NK-92 treated with Interleukin-12 subunit alpha and Interleukin-12 subunit beta, amount 100 ng/mL, for 24 hours (cell line): ENCODE measurements around the gene SRC.

ENCODE experiments used
- DNase-seq: peaks from one replicate; lab custom pipeline; 2025; lab: John Stamatoyannopoulos, UW

SRC gene

GRCh38 chr20:37345339-37346235 is at the start of gene SRC:
Gene SRC (plus strand): TSS chr20:37346140. CDS start chr20:37384154, 38,014 bp downstream.
- no peak for DNase-seq

DNA sequence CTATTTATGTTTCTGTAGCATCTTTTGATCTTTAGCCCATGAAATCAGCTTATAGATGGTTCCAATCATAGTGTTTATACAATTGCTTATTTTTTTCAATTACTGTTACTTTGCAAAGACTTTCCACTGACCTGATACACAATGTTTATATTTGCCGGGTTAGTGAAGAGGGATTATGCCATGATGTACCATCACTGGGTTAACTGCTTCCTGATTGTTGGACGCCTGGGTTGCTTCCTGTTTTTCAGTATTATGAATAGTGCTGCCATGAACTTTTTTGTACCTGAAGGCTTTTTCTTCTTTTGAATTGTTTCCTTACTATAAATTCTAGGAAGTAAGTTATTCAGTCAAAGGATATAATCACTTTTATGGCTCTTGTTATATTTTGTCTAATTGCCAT is 49.6 kb upstream of the SRC start:
- no peak for DNase-seq

GRCh38 chr20:37297066-37297736 is 48.7 kb upstream of the SRC start:
- DNase-seq = no peak

DNA sequence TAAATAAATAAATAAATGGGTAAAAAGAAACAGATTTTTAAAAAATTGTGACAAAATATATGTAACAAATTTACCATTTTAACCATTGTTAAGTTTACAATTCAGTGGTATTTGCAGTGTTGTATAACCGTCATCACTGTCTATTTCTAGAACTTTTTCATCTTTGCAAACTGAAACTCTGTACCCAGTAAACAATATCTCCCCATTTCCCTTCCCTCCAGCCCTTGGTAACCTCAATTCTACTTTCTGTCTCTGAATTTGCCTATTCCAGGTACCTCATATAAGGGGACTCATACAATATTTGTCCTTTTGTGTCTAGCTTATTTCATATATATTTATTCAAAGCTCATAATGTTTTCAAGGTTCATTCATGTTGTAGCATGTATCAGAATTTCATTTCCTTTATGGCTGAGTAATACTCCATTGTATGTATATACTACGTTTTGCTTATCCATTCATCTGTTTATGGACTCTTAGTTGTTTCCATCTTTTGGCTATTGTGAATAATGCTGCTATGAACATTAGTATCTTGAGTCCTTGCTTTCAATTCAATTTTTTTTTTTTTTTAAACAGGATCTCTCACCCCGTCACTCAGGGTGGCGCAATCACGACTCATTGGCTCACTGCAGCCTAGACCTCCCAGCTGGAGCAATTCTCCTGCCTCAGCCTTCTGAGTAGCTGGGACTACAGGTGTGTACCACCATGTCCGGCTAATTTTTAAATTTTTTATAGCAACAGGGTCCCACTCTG is 47.6 kb upstream of the SRC start:
- peak; percentile 43 for DNase-seq

GRCh38 chr20:37299718-37300528 is 46.0 kb upstream of the SRC start:
- DNase-seq = no peak

DNA sequence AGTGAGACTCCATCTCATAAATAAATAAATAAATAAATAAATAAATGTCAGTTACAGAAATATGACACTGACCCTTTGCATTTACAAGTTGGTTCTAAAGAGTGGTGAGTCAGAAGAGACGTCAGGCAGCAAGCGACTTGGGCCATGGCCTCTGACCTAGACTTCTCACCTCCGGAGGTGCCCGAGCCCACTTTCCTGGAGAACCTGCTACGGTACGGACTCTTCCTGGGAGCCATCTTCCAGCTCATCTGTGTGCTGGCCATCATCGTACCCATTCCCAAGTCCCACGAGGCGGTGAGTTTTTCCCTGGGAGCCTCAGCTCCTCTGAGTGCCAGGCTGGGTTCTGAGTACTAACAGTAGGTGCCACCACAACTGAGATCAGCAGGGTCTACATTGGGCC is 44.8 kb upstream of the SRC start:
- DNase-seq = no peak

- DNase-seq = no peak
Observed at GRCh38 chr20:37301558-37301957, 44.4 kb upstream of the SRC start.

DNA sequence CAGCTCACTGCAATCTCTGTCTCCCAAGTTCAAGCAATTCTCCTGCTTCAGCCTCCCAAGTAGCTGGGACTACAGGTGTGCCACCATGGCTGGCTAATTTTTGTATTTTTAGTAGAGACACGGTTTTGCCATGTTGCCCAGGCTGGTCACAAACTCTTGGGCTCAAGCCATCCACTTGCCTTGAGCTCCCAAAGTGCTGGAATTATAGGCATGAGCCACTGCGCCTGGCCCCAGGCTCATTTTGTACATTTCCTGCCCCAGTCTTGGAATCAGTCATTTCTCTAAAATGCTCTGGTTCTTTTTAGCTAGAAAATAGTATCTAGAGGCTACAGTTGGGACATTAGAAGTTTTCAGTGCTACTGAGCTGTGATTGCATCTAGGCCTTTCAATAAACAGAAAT is 43.0 kb upstream of the SRC start:
- DNase-seq = no peak

DNA sequence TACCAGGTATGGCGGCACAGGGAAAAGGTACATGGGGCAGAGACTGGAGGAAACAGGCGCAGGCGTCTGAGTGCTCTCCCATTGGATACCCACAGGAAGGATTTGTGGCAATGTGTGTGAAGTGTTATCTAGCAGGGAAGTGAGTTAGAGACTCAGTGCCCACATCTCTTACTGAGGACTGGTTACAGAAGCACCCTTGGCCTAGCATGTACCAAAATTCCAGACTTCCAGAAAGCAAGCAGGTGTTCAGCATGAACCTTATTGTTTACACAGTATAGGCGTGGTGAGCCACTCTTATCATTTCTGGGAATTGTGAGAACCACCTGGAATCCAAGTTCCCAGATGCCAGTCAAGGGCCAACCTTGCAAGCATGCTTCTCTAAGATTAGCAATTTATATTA is 42.3 kb upstream of the SRC start:
- DNase-seq = no peak

GRCh38 chr20:37305079-37305478 is 40.9 kb upstream of the SRC start:
- no peak for DNase-seq

GRCh38 chr20:37305839-37306238 is 40.1 kb upstream of the SRC start:
- DNase-seq = no peak

DNA sequence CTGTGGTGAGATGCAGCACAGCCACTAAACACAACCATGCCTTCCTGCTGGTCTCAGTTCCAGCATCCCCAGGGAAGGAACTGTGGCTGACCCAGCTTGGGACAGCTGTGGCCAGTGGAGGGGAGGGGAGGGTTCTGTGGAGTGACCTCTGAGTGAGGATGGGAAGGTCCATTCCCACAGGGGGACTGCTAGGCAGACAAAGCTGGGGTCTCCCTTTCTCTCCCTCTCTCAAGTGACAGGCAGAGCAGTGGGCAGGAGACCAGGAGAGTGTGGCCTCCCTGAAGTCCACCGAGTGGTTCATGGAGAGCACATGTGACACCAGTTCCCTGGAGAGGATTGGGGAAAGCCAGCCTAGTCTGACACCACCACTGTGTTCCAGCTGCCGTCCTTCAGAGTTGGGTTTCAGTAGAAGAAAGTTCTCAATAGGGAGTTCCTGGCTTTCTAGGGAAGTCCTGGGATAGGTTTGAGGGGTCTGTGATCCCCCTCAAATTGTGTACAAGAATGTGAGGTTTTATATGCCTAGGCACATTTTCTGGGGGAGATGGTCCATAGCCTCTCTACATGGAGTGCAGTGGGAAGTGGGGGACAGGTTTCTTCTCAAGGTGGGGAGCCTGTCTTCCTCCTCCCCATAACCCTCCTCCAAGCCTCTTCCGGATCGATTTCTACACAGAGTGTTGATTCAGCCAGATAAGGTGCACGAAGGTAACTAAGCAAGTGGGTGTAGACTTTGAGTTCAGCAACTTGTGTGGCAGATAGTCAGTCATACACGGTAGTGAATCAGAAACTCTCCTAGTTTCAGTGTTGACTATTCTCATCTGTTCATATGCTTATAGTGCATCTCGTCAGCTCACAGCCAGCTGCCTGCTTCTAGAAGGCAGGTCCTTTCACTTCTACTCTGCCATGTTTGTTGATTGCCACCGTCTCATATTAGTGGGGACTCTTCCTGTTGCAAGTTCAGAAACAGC is 37.6 kb upstream of the SRC start:
- DNase-seq = no peak

GRCh38 chr20:37309290-37309689 is 36.6 kb upstream of the SRC start:
- no peak for DNase-seq

DNA sequence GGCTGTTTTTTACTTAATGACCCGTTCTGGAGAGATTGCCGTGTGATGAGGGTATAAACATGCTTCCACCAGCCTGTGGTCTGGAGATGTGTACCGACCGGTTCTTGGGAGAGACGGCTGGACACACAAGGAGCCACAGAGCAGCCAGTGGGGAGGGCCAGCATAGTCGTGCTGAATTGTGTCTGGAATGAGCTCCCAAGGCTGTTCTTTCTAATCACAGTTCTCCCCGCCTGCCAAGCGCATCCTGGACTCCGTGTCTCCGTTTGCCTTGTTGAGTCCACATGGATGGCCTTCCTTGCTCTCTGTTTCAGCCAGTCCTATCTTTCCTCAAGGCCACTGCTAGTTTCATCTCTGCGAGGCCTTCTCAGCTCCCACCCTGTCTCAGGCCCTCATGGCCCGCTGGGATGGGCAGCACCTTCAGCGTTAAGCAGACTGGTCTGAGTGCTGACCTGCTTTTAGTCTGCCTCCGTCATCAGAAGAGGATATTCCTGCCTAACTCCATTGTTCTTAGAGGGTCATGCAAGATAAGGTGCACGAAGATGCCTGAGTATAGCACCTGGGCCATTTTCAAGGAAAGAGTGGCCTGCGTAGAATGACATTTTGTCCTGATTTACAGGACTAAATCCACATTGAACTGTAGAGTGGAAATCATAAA is 35.9 kb upstream of the SRC start:
- no peak for DNase-seq

DNA sequence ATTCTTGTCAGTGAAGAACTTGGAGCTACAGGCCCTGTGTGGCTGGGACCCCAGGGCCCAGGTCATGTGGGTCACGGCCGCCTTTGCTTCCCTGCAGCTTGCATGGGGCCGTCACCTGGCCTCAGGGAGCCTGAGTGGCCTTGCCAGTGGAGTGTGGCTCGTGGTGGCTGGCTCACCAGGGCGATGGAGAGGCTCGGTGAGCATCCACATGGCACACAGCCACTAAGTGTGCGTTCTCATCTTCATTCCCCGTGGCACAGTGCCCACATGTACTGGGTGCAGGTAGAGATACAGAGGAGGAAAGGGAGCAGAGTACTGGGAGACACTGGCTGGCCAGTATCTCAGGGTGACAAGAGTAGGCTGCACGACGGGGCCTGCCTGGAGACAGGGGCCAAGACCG is 35.0 kb upstream of the SRC start:
- DNase-seq = no peak

- DNase-seq = no peak
Observed at GRCh38 chr20:37311710-37312355, 34.1 kb upstream of the SRC start.

- no peak for DNase-seq
Observed at GRCh38 chr20:37313546-37314091, 32.3 kb upstream of the SRC start.

DNA sequence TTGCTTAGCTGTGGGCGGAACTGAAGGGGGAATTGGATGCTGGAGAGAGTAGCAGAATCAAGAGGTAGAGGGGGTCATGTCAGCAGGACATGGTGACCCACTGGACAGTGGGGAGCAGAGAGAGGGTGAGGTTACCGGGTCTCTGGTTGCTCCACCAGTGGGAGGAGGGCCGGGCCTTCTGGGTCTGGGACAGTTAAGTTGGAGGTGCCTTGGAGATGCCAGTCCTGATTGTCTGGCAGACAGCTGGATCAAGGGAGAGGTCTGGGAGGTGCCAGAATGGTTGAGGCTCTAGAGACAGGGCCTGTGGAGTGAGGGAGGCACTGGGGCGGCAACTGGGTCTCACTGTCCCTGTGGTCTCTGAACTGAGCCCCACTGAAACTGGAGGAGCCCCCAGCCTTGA is 31.8 kb upstream of the SRC start:
- DNase-seq = no peak

GRCh38 chr20:37314617-37315016 is 31.3 kb upstream of the SRC start:
- no peak for DNase-seq
